Endothelial cell of umbilical vein (primary cell): Measurements from ENCODE around the gene FNIP1. TPM values are rescaled to one million over a fixed set of nuclear protein-coding genes. Genes with fewer than 3 reads are reported as not detected.

Source experiments
- BruUV-seq: library from RNA; stranded (reverse); fragments of 400-500 nt; replicated peaks from 2 replicates; lab custom pipeline; 2021; lab: Mats Ljungman, UMichigan
- CTCF ChIA-PET: fragments of 300-600, 350-600 bp; sonication (Branson Sonifier 250); formaldehyde crosslinking; loops from one replicate; lab custom pipeline; 2021; ENCODE audit warnings: antibody characterized with exemption, inconsistent platforms; lab: Charles Lee
- POLR2A ChIA-PET: fragments of 300-600, 350-600 bp; sonication (Branson Sonifier 250); formaldehyde crosslinking; loops from one replicate; lab custom pipeline; 2021; ENCODE audit warnings: antibody characterized with exemption, inconsistent platforms; lab: Charles Lee
- DNase-seq: peaks from one replicate; pipeline ENCODE4 v3.0.0-alpha.2; 2011; ENCODE audit warnings: low read depth, low spot score
- FAIRE-seq: peaks from 2 replicates; lab custom pipeline; 2011; peaks lifted over from hg19 to GRCh38; lab: Jason Lieb, UNC
- H2AFZ ChIP-seq: 2 replicates; pipeline ENCODE4 v1.6.0; 2012; ENCODE audit warnings: low read depth, low read length, control low read depth, inconsistent platforms
- H3K27ac ChIP-seq: 2 replicates; pipeline ENCODE4 v1.5.1; 2011; ENCODE audit warnings: low read depth, mild to moderate bottlenecking, control low read depth, low read length, moderate library complexity; ENCODE audit not compliant: insufficient read depth
- H3K27me3 ChIP-seq, 2 experiments: 2 replicates each; pipeline versions ENCODE4 v1.6.0 to v1.6.1; 2011; ENCODE audit warnings: low read length in 2 of 2, mixed read lengths in 1 of 2; ENCODE audit not compliant: control insufficient read depth in 2 of 2, insufficient read depth in 2 of 2
- H3K36me3 ChIP-seq, 2 experiments: 2 replicates in 1 of 2; 3 replicates in 1 of 2; pipeline ENCODE4 v1.5.1; 2011; ENCODE audit warnings: low read length in 2 of 2, mild to moderate bottlenecking in 1 of 2, moderate library complexity in 1 of 2; ENCODE audit not compliant: control insufficient read depth in 2 of 2, insufficient read depth in 2 of 2; ENCODE audit errors: extremely low read depth in 1 of 2
- H3K4me1 ChIP-seq: 3 replicates; pipeline ENCODE4 v1.5.1; 2011; ENCODE audit warnings: mild to moderate bottlenecking, low read length; ENCODE audit not compliant: control insufficient read depth, insufficient read depth; ENCODE audit errors: extremely low read depth
- H3K4me2 ChIP-seq: 2 replicates; pipeline ENCODE4 v1.6.1; 2011; ENCODE audit warnings: low read length, control low read depth, mixed read lengths; ENCODE audit not compliant: insufficient read depth
- H3K4me3 ChIP-seq, 3 experiments: fragments of 200-600 bp in 1 of 3; sonication (generic), shearing (Covaris generic) in 1 of 3; replicated peaks in 1 of 3; 2 replicates each; pipeline ENCODE4 v1.5.1; 2011 to 2016; ENCODE audit warnings: control low read depth in 3 of 3, low read length in 3 of 3, mild to moderate bottlenecking in 2 of 3, inconsistent platforms in 1 of 3, low read depth in 1 of 3, moderate library complexity in 1 of 3; ENCODE audit not compliant: insufficient read depth in 1 of 3
- H3K79me2 ChIP-seq: 2 replicates; pipeline ENCODE4 v1.6.0; 2012; ENCODE audit warnings: low read length, inconsistent platforms; ENCODE audit not compliant: control insufficient read depth, insufficient read depth
- H3K9ac ChIP-seq: replicated peaks from 2 replicates; pipeline ENCODE3; 2011; ENCODE audit warnings: low read length, control low read depth; ENCODE audit not compliant: insufficient read depth; ENCODE audit errors: extremely low read depth
- H3K9me1 ChIP-seq: replicated peaks from 3 replicates; pipeline ENCODE4 v1.6.0; 2011; ENCODE audit warnings: mild to moderate bottlenecking, low read length; ENCODE audit not compliant: control insufficient read depth, insufficient read depth; ENCODE audit errors: extremely low read depth
- H3K9me3 ChIP-seq: replicated peaks from 2 replicates; pipeline ENCODE4 v1.5.1; 2012; ENCODE audit warnings: low read length, inconsistent platforms; ENCODE audit not compliant: control insufficient read depth, insufficient read depth
- H4K20me1 ChIP-seq: replicated peaks from 2 replicates; pipeline ENCODE3; 2011; ENCODE audit warnings: mild to moderate bottlenecking, low read length; ENCODE audit not compliant: control insufficient read depth, insufficient read depth; ENCODE audit errors: extremely low read depth
- EZH2 ChIP-seq: IDR thresholded peaks from 2 replicates; pipeline ENCODE4 v1.6.1; 2012; ENCODE audit warnings: borderline replicate concordance, low read depth, mild to moderate bottlenecking, moderate library complexity, low read length, inconsistent platforms; ENCODE audit not compliant: severe bottlenecking
- MAX ChIP-seq: IDR thresholded peaks from 2 replicates; pipeline ENCODE4 v1.6.1; 2011; ENCODE audit not compliant: insufficient read depth, insufficient read length
- MYC ChIP-seq: IDR thresholded peaks from one replicate; pipeline ENCODE4 v1.6.1; 2011; ENCODE audit warnings: mild to moderate bottlenecking, low read depth, low read length
- POLR2A ChIP-seq: IDR thresholded peaks from 2 replicates; pipeline ENCODE4 v1.6.1; 2012; ENCODE audit warnings: low read depth, mild to moderate bottlenecking, control low read depth, low read length
- POLR2AphosphoS5 ChIP-seq: IDR thresholded peaks from 2 replicates; pipeline ENCODE4 v1.6.1; 2012; ENCODE audit warnings: low read depth, mild to moderate bottlenecking, control low read depth, low read length, moderate library complexity; ENCODE audit not compliant: insufficient read depth
- dilution Hi-C: fragments of 300-500 bp; cut with MboI; formaldehyde crosslinking; loops from one replicate; pipeline ENCODE4 v1.15.0; 2019; ENCODE audit warnings: low sequenced_read_pairs; ENCODE audit not compliant: extremely low pct_ligation_motif_present
- intact Hi-C: fragments of 100-400 bp; cut with micrococcal nuclease; formaldehyde crosslinking; loops from one replicate; pipeline ENCODE4 v1.10.0; 2022
- polyA plus RNA-seq, 4 experiments: library from polyadenylated mRNA; depleted of rRNA in 3 of 4; stranded (reverse) in 3 of 4; unstranded in 1 of 4; fragments of >200 nt; gene quantifications; 2 replicates each; pipeline versions ENCODE4 v1.2.1 to v1.2.3, GENCODE V29; 2011 to 2012; ENCODE audit warnings: missing spikeins in 1 of 4
- total RNA-seq: library from RNA; stranded (reverse); gene quantifications from 2 replicates; pipeline ENCODE4 v1.2.3, GENCODE V29; 2021

The FNIP1 gene
- total and polyA plus RNA-seq, 2 donors (not counting 3 experiments of a cell fraction or from before 2014, with no cell fraction given), result 5.9 to 27.3 TPM

GRCh38 chr5:131776450-131776849, 20.4 kb downstream of the FNIP1 start:
- no peaks in the 10 kb centered on the region for H3K9me1 ChIP-seq
- DNase-seq (no peak), FAIRE-seq (no peak)
- no peak overlapping the region for H3K4me3 ChIP-seq
- intact Hi-C loops (no loop called here), dilution Hi-C loops (no loop called here)
- ChIA-PET POLR2A (no interaction called here), CTCF (no interaction called here)
- H3K9me3 ChIP-seq, result no peaks in the 10 kb centered on the region
- no peak for TF ChIP-seq POLR2A
- TF ChIP-seq MAX, result no peak
- TF ChIP-seq POLR2AphosphoS5, result no peak
- no peak for TF ChIP-seq MYC
- peaks cover 14% of the 10 kb centered on the region for H4K20me1 ChIP-seq
- no peaks in the 10 kb centered on the region for H3K36me3 ChIP-seq
- no TSS peak for BruUV-seq
- peaks cover 5% of the 10 kb centered on the region for H3K4me1 ChIP-seq
- peaks cover 81% of the 10 kb centered on the region for H3K79me2 ChIP-seq
- no peak overlapping the region for H3K9ac ChIP-seq
- no peak overlapping the region for H3K27ac ChIP-seq
- H3K27me3 ChIP-seq, result no peaks in the 10 kb centered on the region
- no peak overlapping the region for H2AFZ ChIP-seq
- no peak overlapping the region for H3K4me2 ChIP-seq

- no peak overlapping the region for H3K4me3 ChIP-seq
- TF ChIP-seq POLR2A (no peak), EZH2 (no peak), MYC (no peak), MAX (no peak)
- H2AFZ ChIP-seq, result no peak overlapping the region
- H3K36me3 ChIP-seq, result no peaks in the 10 kb centered on the region
- no peak overlapping the region for H3K9ac ChIP-seq
- BruUV-seq, result no TSS peak
- H3K4me2 ChIP-seq, result no peak overlapping the region
- no peaks in the 10 kb centered on the region for H3K9me1 ChIP-seq
- H3K9me3 ChIP-seq, result no peaks in the 10 kb centered on the region
- no peak for DNase-seq
- FAIRE-seq, result no peak
- peaks cover 14% of the 10 kb centered on the region for H4K20me1 ChIP-seq
- no peak overlapping the region for H3K27ac ChIP-seq
- dilution Hi-C loops (no loop called here), intact Hi-C loops (no loop called here)
- no peaks in the 10 kb centered on the region for H3K27me3 ChIP-seq
- ChIA-PET POLR2A (no interaction called here), CTCF (interaction anchor here (1.9 kb wide), 1 partner anchor 11 kb away, joined by 5 read pairs; no protein-coding TSS in a partner anchor)
- peaks cover 81% of the 10 kb centered on the region for H3K79me2 ChIP-seq
- peaks cover 5% of the 10 kb centered on the region for H3K4me1 ChIP-seq
These were observed 22.0 kb downstream of the FNIP1 start for GRCh38 chr5:131774652-131775367.
